ENCODE measurements around the gene C10orf53. TPM values are rescaled to one million over a fixed set of nuclear protein-coding genes. Genes with fewer than 3 reads are reported as not detected.

The C10orf53 gene
- total and polyA plus RNA-seq, 2 donors (not counting 1 experiment from before 2014, with no cell fraction given) = not detected

- no peak overlapping the region for H3K9ac ChIP-seq (ENCODE audit: insufficient read depth, low read length)
- no peaks in the 10 kb centered on the region for H3K4me1 ChIP-seq (ENCODE audit: control insufficient read depth, extremely low read depth, insufficient read depth, low read length)
- TF ChIP-seq EZH2 (IDR thresholded peaks at IDR 0.05; ENCODE audit: low read length, missing control alignments) (no peak), CTCF (conservative IDR thresholded peaks at IDR 0.05 in 1 of 2, IDR thresholded peaks at IDR 0.05 in 1 of 2; ENCODE audit: low read depth in 1 of 2, low read length in 2 of 2) (no peak)
- H3K27me3 ChIP-seq (ENCODE audit: control insufficient read depth, insufficient read depth, low read length) = no peaks in the 10 kb centered on the region
- no peak for DNase-seq (ENCODE audit: low read depth in 2 of 2)
- H3K36me3 ChIP-seq (ENCODE audit: control insufficient read depth, insufficient read depth, low read length) = no peaks in the 10 kb centered on the region
- no peak overlapping the region for H2AFZ ChIP-seq (ENCODE audit: low read length)
- no peak overlapping the region for H3K4me3 ChIP-seq (replicated peaks in 1 of 4; ENCODE audit: control extremely low read depth in 1 of 4, insufficient read depth in 1 of 4, low read depth in 3 of 4, low read length in 4 of 4)
- no peaks in the 10 kb centered on the region for H4K20me1 ChIP-seq (ENCODE audit: control insufficient read depth, extremely low read depth, insufficient read depth, low read length)
- H3K27ac ChIP-seq (ENCODE audit: insufficient read depth, low read length) = no peak overlapping the region
- H3K9me3 ChIP-seq (ENCODE audit: control insufficient read depth, insufficient read depth, low read depth, low read length) = no peaks in the 10 kb centered on the region
- no peak overlapping the region for H3K4me2 ChIP-seq (ENCODE audit: extremely low read depth, insufficient read depth, low read length)
- H3K79me2 ChIP-seq (ENCODE audit: control insufficient read depth, insufficient read depth, low read length) = no peaks in the 10 kb centered on the region
These were observed 28.2 kb upstream of the C10orf53 start for GRCh38 chr10:49651039-49651835.

GRCh38 chr10:49651917-49652316 lies 27.5 kb upstream of the C10orf53 start:
- Histone ChIP-seq H3K4me3 (replicated peaks in 1 of 4; ENCODE audit: control extremely low read depth in 1 of 4, insufficient read depth in 1 of 4, low read depth in 3 of 4, low read length in 4 of 4) (no peak overlapping the region), H2AFZ (ENCODE audit: low read length) (no peak overlapping the region), H3K4me2 (ENCODE audit: extremely low read depth, insufficient read depth, low read length) (no peak overlapping the region), H3K4me1 (ENCODE audit: control insufficient read depth, extremely low read depth, insufficient read depth, low read length) (no peaks in the 10 kb centered on the region), H3K27ac (ENCODE audit: insufficient read depth, low read length) (no peak overlapping the region), H4K20me1 (ENCODE audit: control insufficient read depth, extremely low read depth, insufficient read depth, low read length) (no peaks in the 10 kb centered on the region), H3K79me2 (ENCODE audit: control insufficient read depth, insufficient read depth, low read length) (no peaks in the 10 kb centered on the region), H3K9ac (ENCODE audit: insufficient read depth, low read length) (no peak overlapping the region), H3K9me3 (ENCODE audit: control insufficient read depth, insufficient read depth, low read depth, low read length) (no peaks in the 10 kb centered on the region), H3K36me3 (ENCODE audit: control insufficient read depth, insufficient read depth, low read length) (no peaks in the 10 kb centered on the region), H3K27me3 (ENCODE audit: control insufficient read depth, insufficient read depth, low read length) (no peaks in the 10 kb centered on the region)
- DNase-seq (ENCODE audit: low read depth in 2 of 2) = no peak
- no peak for TF ChIP-seq CTCF (conservative IDR thresholded peaks at IDR 0.05 in 1 of 2, IDR thresholded peaks at IDR 0.05 in 1 of 2; ENCODE audit: low read depth in 1 of 2, low read length in 2 of 2)
- TF ChIP-seq EZH2 (IDR thresholded peaks at IDR 0.05; ENCODE audit: low read length, missing control alignments) = no peak

GRCh38 chr10:49652421-49653272 lies 26.8 kb upstream of the C10orf53 start:
- H3K79me2 ChIP-seq (ENCODE audit: control insufficient read depth, insufficient read depth, low read length) = no peaks in the 10 kb centered on the region
- H4K20me1 ChIP-seq (ENCODE audit: control insufficient read depth, extremely low read depth, insufficient read depth, low read length) = no peaks in the 10 kb centered on the region
- H3K4me3 ChIP-seq (replicated peaks in 1 of 4; ENCODE audit: control extremely low read depth in 1 of 4, insufficient read depth in 1 of 4, low read depth in 3 of 4, low read length in 4 of 4) = no peak overlapping the region
- DNase-seq (ENCODE audit: low read depth in 2 of 2) = no peak
- TF ChIP-seq CTCF (conservative IDR thresholded peaks at IDR 0.05 in 1 of 2, IDR thresholded peaks at IDR 0.05 in 1 of 2; ENCODE audit: low read depth in 1 of 2, low read length in 2 of 2) (no peak), EZH2 (IDR thresholded peaks at IDR 0.05; ENCODE audit: low read length, missing control alignments) (no peak)
- H2AFZ ChIP-seq (ENCODE audit: low read length) = no peak overlapping the region
- no peaks in the 10 kb centered on the region for H3K9me3 ChIP-seq (ENCODE audit: control insufficient read depth, insufficient read depth, low read depth, low read length)
- H3K4me2 ChIP-seq (ENCODE audit: extremely low read depth, insufficient read depth, low read length) = no peak overlapping the region
- H3K4me1 ChIP-seq (ENCODE audit: control insufficient read depth, extremely low read depth, insufficient read depth, low read length) = no peaks in the 10 kb centered on the region
- H3K27ac ChIP-seq (ENCODE audit: insufficient read depth, low read length) = no peak overlapping the region
- H3K9ac ChIP-seq (ENCODE audit: insufficient read depth, low read length) = no peak overlapping the region
- H3K36me3 ChIP-seq (ENCODE audit: control insufficient read depth, insufficient read depth, low read length) = no peaks in the 10 kb centered on the region
- H3K27me3 ChIP-seq (ENCODE audit: control insufficient read depth, insufficient read depth, low read length) = no peaks in the 10 kb centered on the region
